ENCODE measurements around the gene RWDD4.

RWDD4 gene

GRCh38 chr4:183659872-183660242, 872 bp upstream of the RWDD4 start:
- TF ChIP-seq CTCF (conservative IDR thresholded peaks at IDR 0.05; ENCODE audit: low read depth, low read length): no peak
- DNase-seq (ENCODE audit: low read depth): peak; percentile 10
- peak overlapping the region; percentile 82 for H3K4me3 ChIP-seq (ENCODE audit: low read depth, low read length)

GRCh38 chr4:183658362-183659028, 490 bp downstream of the RWDD4 start:
- TF ChIP-seq CTCF (conservative IDR thresholded peaks at IDR 0.05; ENCODE audit: low read depth, low read length): no peak
- peak overlapping the region; percentile 82 for H3K4me3 ChIP-seq (ENCODE audit: low read depth, low read length)
- DNase-seq (ENCODE audit: low read depth): peak; percentile 22

GRCh38 chr4:183657564-183657963, 1.4 kb downstream of the RWDD4 start:
- no peak for TF ChIP-seq CTCF (conservative IDR thresholded peaks at IDR 0.05; ENCODE audit: low read depth, low read length)
- DNase-seq (ENCODE audit: low read depth): peak; percentile 21

GRCh38 chr4:183645326-183645725, 13.7 kb downstream of the RWDD4 start:
- H3K4me3 ChIP-seq (ENCODE audit: low read depth, low read length): no peak overlapping the region
- TF ChIP-seq CTCF (conservative IDR thresholded peaks at IDR 0.05; ENCODE audit: low read depth, low read length): no peak
- DNase-seq (ENCODE audit: low read depth): no peak

More at GRCh38 chr4:183657564-183657963, 1.4 kb downstream of the RWDD4 start:
- peak overlapping the region; percentile 82 for H3K4me3 ChIP-seq (ENCODE audit: low read depth, low read length)

GRCh38 chr4:183639291-183639690, 19.7 kb downstream of the RWDD4 start:
- DNase-seq (ENCODE audit: low read depth): peak; percentile 31
- no peak overlapping the region for H3K4me3 ChIP-seq (ENCODE audit: low read depth, low read length)
- no peak for TF ChIP-seq CTCF (conservative IDR thresholded peaks at IDR 0.05; ENCODE audit: low read depth, low read length)

GRCh38 chr4:183638436-183638835, 20.5 kb downstream of the RWDD4 start:
- peak; percentile 47 for DNase-seq (ENCODE audit: low read depth)
- TF ChIP-seq CTCF (conservative IDR thresholded peaks at IDR 0.05; ENCODE audit: low read depth, low read length): no peak
- no peak overlapping the region for H3K4me3 ChIP-seq (ENCODE audit: low read depth, low read length)

GRCh38 chr4:183637461-183637860, 21.5 kb downstream of the RWDD4 start:
- no peak overlapping the region for H3K4me3 ChIP-seq (ENCODE audit: low read depth, low read length)
- DNase-seq (ENCODE audit: low read depth): peak; percentile 53
- TF ChIP-seq CTCF (conservative IDR thresholded peaks at IDR 0.05; ENCODE audit: low read depth, low read length): no peak
